ENCODE results near the gene COPE. TPM values are rescaled to one million over a fixed set of nuclear protein-coding genes. Genes with fewer than 3 reads are reported as not detected.

Gene COPE
- total and polyA plus RNA-seq, 3 donors from 2014 or later = 343 to 692 (median 490) TPM

- TF ChIP-seq CTCF (IDR thresholded peaks at IDR 0.05) (no peak), POLR2A (IDR thresholded peaks at IDR 0.05) (no peak)
- H3K27ac ChIP-seq = no peak overlapping the region
- no peaks in the 10 kb centered on the region for H3K4me1 ChIP-seq
- no peak overlapping the region for H3K4me3 ChIP-seq
- 85 to 88% methylated on average over 6 to 33 of the region's 33 CpGs for WGBS, 2 donors
- H3K27me3 ChIP-seq = no peaks in the 10 kb centered on the region
- intact Hi-C loops (cut with DNase I; ENCODE audit: low total_unique reads) = no loop called here
- no peaks in the 10 kb centered on the region for H3K9me3 ChIP-seq
- DNase-seq = no peak
- no peaks in the 10 kb centered on the region for H3K36me3 ChIP-seq (ENCODE audit: low read depth, missing control alignments)
Observed at GRCh38 chr19:18862976-18863842, 56.0 kb downstream of the COPE start.

GRCh38 chr19:18861917-18862316 lies 57.3 kb downstream of the COPE start:
- no peak for DNase-seq
- H3K36me3 ChIP-seq (ENCODE audit: low read depth, missing control alignments) = no peaks in the 10 kb centered on the region
- WGBS, 2 donors = 95% methylated on average over 11 to 12 of the region's 12 CpGs
- H3K9me3 ChIP-seq = no peaks in the 10 kb centered on the region
- no peak overlapping the region for H3K4me3 ChIP-seq
- no peak overlapping the region for H3K27ac ChIP-seq
- TF ChIP-seq POLR2A (IDR thresholded peaks at IDR 0.05) (no peak), CTCF (IDR thresholded peaks at IDR 0.05) (no peak)
- intact Hi-C loops (cut with DNase I; ENCODE audit: low total_unique reads) = no loop called here
- no peaks in the 10 kb centered on the region for H3K4me1 ChIP-seq
- H3K27me3 ChIP-seq = no peaks in the 10 kb centered on the region

GRCh38 chr19:18861235-18861634 lies 58.0 kb downstream of the COPE start:
- WGBS, 2 donors = 87 to 92% methylated on average over 2 to 9 of the region's 9 CpGs
- Histone ChIP-seq H3K36me3 (ENCODE audit: low read depth, missing control alignments) (no peaks in the 10 kb centered on the region), H3K27ac (no peak overlapping the region), H3K9me3 (no peaks in the 10 kb centered on the region), H3K4me1 (no peaks in the 10 kb centered on the region), H3K4me3 (no peak overlapping the region), H3K27me3 (no peaks in the 10 kb centered on the region)
- intact Hi-C loops (cut with DNase I; ENCODE audit: low total_unique reads) = no loop called here
- TF ChIP-seq POLR2A (IDR thresholded peaks at IDR 0.05) = no peak
- TF ChIP-seq CTCF (IDR thresholded peaks at IDR 0.05) = no peak
- DNase-seq = no peak

GRCh38 chr19:18860725-18861124 lies 58.5 kb downstream of the COPE start:
- no peaks in the 10 kb centered on the region for H3K27me3 ChIP-seq
- TF ChIP-seq POLR2A (IDR thresholded peaks at IDR 0.05) = no peak
- TF ChIP-seq CTCF (IDR thresholded peaks at IDR 0.05) = no peak
- no peaks in the 10 kb centered on the region for H3K9me3 ChIP-seq
- WGBS, 2 donors = 92 to 98% methylated on average over 13 to 17 of the region's 17 CpGs
- DNase-seq = no peak
- no peaks in the 10 kb centered on the region for H3K36me3 ChIP-seq (ENCODE audit: low read depth, missing control alignments)
- intact Hi-C loops (cut with DNase I; ENCODE audit: low total_unique reads) = no loop called here
- no peak overlapping the region for H3K27ac ChIP-seq
- no peak overlapping the region for H3K4me3 ChIP-seq
- H3K4me1 ChIP-seq = peaks cover 5% of the 10 kb centered on the region

GRCh38 chr19:18860302-18860700 lies 58.9 kb downstream of the COPE start:
- no peaks in the 10 kb centered on the region for H3K9me3 ChIP-seq
- no peak overlapping the region for H3K27ac ChIP-seq
- intact Hi-C loops (cut with DNase I; ENCODE audit: low total_unique reads) = no loop called here
- WGBS, 2 donors = 77 to 84% methylated on average over 9 to 11 of the region's 11 CpGs
- TF ChIP-seq POLR2A (IDR thresholded peaks at IDR 0.05) (no peak), CTCF (IDR thresholded peaks at IDR 0.05) (no peak)
- peaks cover 7% of the 10 kb centered on the region for H3K4me1 ChIP-seq
- H3K4me3 ChIP-seq = no peak overlapping the region
- H3K27me3 ChIP-seq = no peaks in the 10 kb centered on the region
- no peak for DNase-seq
- no peaks in the 10 kb centered on the region for H3K36me3 ChIP-seq (ENCODE audit: low read depth, missing control alignments)

Measured in testis (tissue), 3 donors.